ENCODE data around the gene ZDHHC11B.
A peak's percentile ranks its signal among the peaks of the same experiment; 100 is the strongest.
"Not testable (repeated sequence)": the region's sequence is repeated elsewhere in the genome, so short reads cannot be mapped to it uniquely, and the experiment has no call there.

ZDHHC11B gene

GRCh38 chr5:708848-709517 lies 75.5 kb downstream of the ZDHHC11B start:
- not testable (repeated sequence) for H3K36me3 ChIP-seq (ENCODE audit: control insufficient read depth, insufficient read depth, low read length); H3K4me3 ChIP-seq (ENCODE audit: low read length); H3K4me1 ChIP-seq (ENCODE audit: control insufficient read depth, insufficient read depth, low read length); H3K9ac ChIP-seq (ENCODE audit: low read length); H3K27me3 ChIP-seq (ENCODE audit: control insufficient read depth, insufficient read depth, low read length); H3K27ac ChIP-seq (ENCODE audit: low read depth, low read length)

GRCh38 chr5:708374-708773 lies 76.2 kb downstream of the ZDHHC11B start:
- H3K4me3 ChIP-seq (ENCODE audit: low read length); H3K9ac ChIP-seq (ENCODE audit: low read length); H3K27me3 ChIP-seq (ENCODE audit: control insufficient read depth, insufficient read depth, low read length); H3K4me1 ChIP-seq (ENCODE audit: control insufficient read depth, insufficient read depth, low read length); H3K36me3 ChIP-seq (ENCODE audit: control insufficient read depth, insufficient read depth, low read length); H3K27ac ChIP-seq (ENCODE audit: low read depth, low read length): not testable (repeated sequence)

GRCh38 chr5:706127-706526 lies 78.4 kb downstream of the ZDHHC11B start:
- not testable (repeated sequence) for H3K36me3 ChIP-seq (ENCODE audit: control insufficient read depth, insufficient read depth, low read length); H3K27me3 ChIP-seq (ENCODE audit: control insufficient read depth, insufficient read depth, low read length); H3K4me3 ChIP-seq (ENCODE audit: low read length); H3K27ac ChIP-seq (ENCODE audit: low read depth, low read length); H3K4me1 ChIP-seq (ENCODE audit: control insufficient read depth, insufficient read depth, low read length); H3K9ac ChIP-seq (ENCODE audit: low read length)

GRCh38 chr5:696753-697702 lies 87.5 kb downstream of the ZDHHC11B start:
- H3K27me3 ChIP-seq (ENCODE audit: control insufficient read depth, insufficient read depth, low read length), result not testable (repeated sequence)

GRCh38 chr5:696191-696590 lies 88.3 kb downstream of the ZDHHC11B start:
- not testable (repeated sequence) for H3K27me3 ChIP-seq (ENCODE audit: control insufficient read depth, insufficient read depth, low read length); H3K9ac ChIP-seq (ENCODE audit: low read length); H3K4me1 ChIP-seq (ENCODE audit: control insufficient read depth, insufficient read depth, low read length); H3K36me3 ChIP-seq (ENCODE audit: control insufficient read depth, insufficient read depth, low read length); H3K4me3 ChIP-seq (ENCODE audit: low read length); H3K27ac ChIP-seq (ENCODE audit: low read depth, low read length)

More at GRCh38 chr5:696753-697702, 87.5 kb downstream of the ZDHHC11B start:
- not testable (repeated sequence) for H3K4me1 ChIP-seq (ENCODE audit: control insufficient read depth, insufficient read depth, low read length); H3K9ac ChIP-seq (ENCODE audit: low read length); H3K27ac ChIP-seq (ENCODE audit: low read depth, low read length); H3K36me3 ChIP-seq (ENCODE audit: control insufficient read depth, insufficient read depth, low read length); H3K4me3 ChIP-seq (ENCODE audit: low read length)

GRCh38 chr5:695475-695874 lies 89.1 kb downstream of the ZDHHC11B start:
- H3K36me3 ChIP-seq (ENCODE audit: control insufficient read depth, insufficient read depth, low read length); H3K9ac ChIP-seq (ENCODE audit: low read length); H3K27ac ChIP-seq (ENCODE audit: low read depth, low read length); H3K4me1 ChIP-seq (ENCODE audit: control insufficient read depth, insufficient read depth, low read length); H3K27me3 ChIP-seq (ENCODE audit: control insufficient read depth, insufficient read depth, low read length); H3K4me3 ChIP-seq (ENCODE audit: low read length): not testable (repeated sequence)

- not testable (repeated sequence) for H3K4me1 ChIP-seq (ENCODE audit: control insufficient read depth, insufficient read depth, low read length); H3K36me3 ChIP-seq (ENCODE audit: control insufficient read depth, insufficient read depth, low read length); H3K27me3 ChIP-seq (ENCODE audit: control insufficient read depth, insufficient read depth, low read length); H3K9ac ChIP-seq (ENCODE audit: low read length); H3K27ac ChIP-seq (ENCODE audit: low read depth, low read length)
- peak overlapping the region; percentile 55 for H3K4me3 ChIP-seq (ENCODE audit: low read length)
Observed at GRCh38 chr5:694042-694431, 90.5 kb downstream of the ZDHHC11B start.

- H3K27me3 ChIP-seq (ENCODE audit: control insufficient read depth, insufficient read depth, low read length); H3K36me3 ChIP-seq (ENCODE audit: control insufficient read depth, insufficient read depth, low read length); H3K4me1 ChIP-seq (ENCODE audit: control insufficient read depth, insufficient read depth, low read length): not testable (repeated sequence)
- Histone ChIP-seq H3K27ac (ENCODE audit: low read depth, low read length) (peak within 1 kb of the TSS; percentile 81), H3K9ac (ENCODE audit: low read length) (peak within 1 kb of the TSS; percentile 62), H3K4me3 (ENCODE audit: low read length) (peak within 1 kb of the TSS; percentile 80)
Observed at GRCh38 chr5:693271-694041, 91.1 kb downstream of the ZDHHC11B start, which contains the start of gene TPPP. TPPP (minus strand) TSS chr5:693352; CDS start chr5:678060, 15,292 bp downstream.

- Histone ChIP-seq H3K4me3 (ENCODE audit: low read length) (peak overlapping the region; percentile 80), H3K9ac (ENCODE audit: low read length) (peak overlapping the region; percentile 62)
Observed at GRCh38 chr5:692529-693041, 91.9 kb downstream of the ZDHHC11B start.

GRCh38 chr5:691817-692528 lies 92.6 kb downstream of the ZDHHC11B start:
- no peaks in the 10 kb centered on the region for H3K36me3 ChIP-seq (ENCODE audit: control insufficient read depth, insufficient read depth, low read length)
- H3K4me3 ChIP-seq (ENCODE audit: low read length), result peak overlapping the region; percentile 80
- no peaks in the 10 kb centered on the region for H3K4me1 ChIP-seq (ENCODE audit: control insufficient read depth, insufficient read depth, low read length)
- peak overlapping the region; percentile 40 for H3K27ac ChIP-seq (ENCODE audit: low read depth, low read length)
- peak overlapping the region; percentile 62 for H3K9ac ChIP-seq (ENCODE audit: low read length)
- H3K27me3 ChIP-seq (ENCODE audit: control insufficient read depth, insufficient read depth, low read length), result no peaks in the 10 kb centered on the region

More at GRCh38 chr5:692529-693041, 91.9 kb downstream of the ZDHHC11B start:
- not testable (repeated sequence) for H3K36me3 ChIP-seq (ENCODE audit: control insufficient read depth, insufficient read depth, low read length); H3K27me3 ChIP-seq (ENCODE audit: control insufficient read depth, insufficient read depth, low read length); H3K4me1 ChIP-seq (ENCODE audit: control insufficient read depth, insufficient read depth, low read length)
- peak overlapping the region; percentile 70 for H3K27ac ChIP-seq (ENCODE audit: low read depth, low read length)

GRCh38 chr5:691049-691448 lies 93.5 kb downstream of the ZDHHC11B start:
- H3K4me3 ChIP-seq (ENCODE audit: low read length); H3K27me3 ChIP-seq (ENCODE audit: control insufficient read depth, insufficient read depth, low read length); H3K27ac ChIP-seq (ENCODE audit: low read depth, low read length); H3K36me3 ChIP-seq (ENCODE audit: control insufficient read depth, insufficient read depth, low read length); H3K9ac ChIP-seq (ENCODE audit: low read length); H3K4me1 ChIP-seq (ENCODE audit: control insufficient read depth, insufficient read depth, low read length): not testable (repeated sequence)

GRCh38 chr5:690293-690692 lies 94.2 kb downstream of the ZDHHC11B start:
- not testable (repeated sequence) for H3K36me3 ChIP-seq (ENCODE audit: control insufficient read depth, insufficient read depth, low read length); H3K9ac ChIP-seq (ENCODE audit: low read length); H3K27ac ChIP-seq (ENCODE audit: low read depth, low read length); H3K4me3 ChIP-seq (ENCODE audit: low read length); H3K27me3 ChIP-seq (ENCODE audit: control insufficient read depth, insufficient read depth, low read length); H3K4me1 ChIP-seq (ENCODE audit: control insufficient read depth, insufficient read depth, low read length)

All from rectal smooth muscle tissue (tissue), 1 donor.